ENCODE data around the gene TCHP.

TCHP gene

DNA sequence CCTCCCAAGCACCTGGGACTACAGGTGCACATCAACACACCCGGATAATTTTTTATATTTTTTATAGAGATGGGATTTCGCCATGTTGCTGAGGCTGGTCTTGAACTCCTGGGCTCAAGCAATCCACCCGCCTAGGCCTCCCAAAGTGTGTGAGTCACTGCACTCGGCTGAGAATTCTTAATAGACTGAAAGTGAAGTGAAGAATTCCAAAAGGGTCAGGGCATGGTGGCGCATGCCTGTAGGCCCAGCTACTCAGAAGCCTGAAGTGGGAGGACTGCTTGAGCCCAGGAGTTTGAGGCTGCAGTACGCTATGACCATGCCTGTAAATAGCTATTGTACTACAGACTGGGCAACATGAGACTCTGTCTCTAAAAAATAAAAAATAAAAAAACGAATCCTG lies 43.7 kb downstream of the TCHP start:
- Histone ChIP-seq H3K27me3 (no peaks in the 10 kb centered on the region), H3K9me3 (no peaks in the 10 kb centered on the region), H3K4me3 (no peak overlapping the region), H3K4me2 (no peak overlapping the region), H3K36me3 (peaks cover 51% of the 10 kb centered on the region), H3K4me1 (peaks cover 49% of the 10 kb centered on the region), H3K27ac (no peak overlapping the region), H4K20me1 (no peaks in the 10 kb centered on the region), H3K9ac (no peak overlapping the region)
- no peak for TF ChIP-seq Cebpa-rat (IDR thresholded peaks at IDR 0.05)

DNA sequence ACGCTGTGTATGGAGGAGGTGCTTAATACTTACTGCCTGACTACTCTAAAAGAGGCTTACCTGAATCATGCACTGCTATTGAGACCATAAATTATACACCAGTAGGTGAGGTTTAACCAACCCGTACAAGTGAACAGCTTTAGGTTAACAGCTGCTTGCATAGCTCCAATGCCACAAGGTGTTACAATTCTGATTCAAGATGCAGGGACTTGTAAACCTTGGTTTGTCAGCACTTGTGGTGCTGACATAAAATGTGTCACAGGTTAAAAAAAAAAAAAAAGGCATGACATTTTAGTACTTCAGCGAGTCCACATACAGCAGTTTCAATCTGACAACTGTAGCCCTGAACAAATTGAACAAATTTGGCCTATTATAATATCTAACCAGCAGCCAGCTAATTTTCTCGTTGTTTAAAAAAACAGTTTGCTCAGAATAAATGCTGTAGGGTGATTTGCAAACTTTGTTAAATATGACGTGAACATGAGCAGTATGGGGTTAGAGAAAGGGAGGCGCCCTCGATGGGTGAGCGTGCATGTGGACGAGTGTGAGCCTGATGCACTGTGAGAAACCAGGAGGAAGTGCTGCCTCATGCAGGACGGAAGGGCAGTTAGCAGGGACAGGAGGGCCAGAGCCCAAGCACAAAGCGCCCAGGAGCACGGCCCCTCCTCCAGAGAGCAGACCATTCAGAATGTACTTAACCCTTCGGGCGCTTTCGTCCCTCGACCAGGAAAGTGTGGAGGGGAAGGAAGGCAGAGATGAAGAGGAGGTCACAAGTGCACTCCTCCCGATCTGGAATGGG lies 44.7 kb downstream of the TCHP start:
- H3K9ac ChIP-seq, result no peak overlapping the region
- H3K4me3 ChIP-seq, result no peak overlapping the region
- no peaks in the 10 kb centered on the region for H3K27me3 ChIP-seq
- H3K4me1 ChIP-seq, result peaks cover 48% of the 10 kb centered on the region
- H3K27ac ChIP-seq, result no peak overlapping the region
- H3K36me3 ChIP-seq, result peaks cover 52% of the 10 kb centered on the region
- H3K4me2 ChIP-seq, result no peak overlapping the region
- no peaks in the 10 kb centered on the region for H4K20me1 ChIP-seq
- no peak for TF ChIP-seq Cebpa-rat (IDR thresholded peaks at IDR 0.05)
- no peaks in the 10 kb centered on the region for H3K9me3 ChIP-seq

DNA sequence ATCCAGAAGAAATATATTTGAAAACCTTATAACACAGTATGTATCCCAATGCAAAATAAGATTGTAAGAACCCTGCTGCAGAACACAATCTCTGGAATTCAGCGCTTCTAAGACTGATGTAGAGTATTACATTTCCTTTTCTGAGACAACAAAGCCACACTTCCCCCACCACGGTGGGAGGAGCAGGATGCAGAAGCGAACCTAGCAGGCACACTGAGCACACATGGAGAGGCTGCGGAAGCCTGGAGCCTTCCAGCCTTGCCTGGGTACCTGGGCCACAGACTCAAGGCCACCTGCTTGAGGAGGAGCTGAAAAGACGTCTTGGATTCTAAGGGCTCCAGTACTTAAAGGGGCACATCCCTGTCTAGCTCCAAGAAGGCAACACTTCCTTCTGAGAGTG lies 46.4 kb downstream of the TCHP start:
- peak overlapping the region; percentile 54 for H3K4me2 ChIP-seq
- no peaks in the 10 kb centered on the region for H3K9me3 ChIP-seq
- H3K9ac ChIP-seq, result no peak overlapping the region
- H3K36me3 ChIP-seq, result peaks cover 70% of the 10 kb centered on the region
- TF ChIP-seq Cebpa-rat (IDR thresholded peaks at IDR 0.05), result no peak
- peak overlapping the region; percentile 46; the same call in 1 of the 2 replicates for H3K27ac ChIP-seq
- peaks cover 36% of the 10 kb centered on the region for H3K4me1 ChIP-seq
- H3K27me3 ChIP-seq, result no peaks in the 10 kb centered on the region
- no peak overlapping the region for H3K4me3 ChIP-seq
- peaks cover 5% of the 10 kb centered on the region; the same call in 1 of the 2 replicates for H4K20me1 ChIP-seq

DNA sequence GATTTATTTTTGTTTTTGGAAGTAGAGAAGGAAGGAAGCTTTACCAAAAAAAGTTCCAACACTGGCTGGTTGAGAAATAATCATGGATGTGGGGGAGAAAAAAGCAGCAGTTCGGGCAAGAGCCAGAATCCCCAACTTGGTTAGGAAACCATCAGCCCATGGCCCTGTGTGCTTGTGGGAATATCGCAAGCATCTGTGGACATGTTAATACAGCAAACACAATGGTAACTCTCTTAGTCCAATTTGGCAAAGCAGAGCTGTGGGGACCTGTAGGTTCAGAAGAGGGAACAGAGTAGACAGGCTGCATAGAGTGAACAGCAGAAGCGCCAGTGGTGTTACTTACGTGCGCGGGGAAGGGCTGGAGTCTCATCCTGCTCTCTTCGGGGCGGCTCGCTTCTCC lies 46.8 kb downstream of the TCHP start:
- TF ChIP-seq Cebpa-rat (IDR thresholded peaks at IDR 0.05), result no peak
- H3K9ac ChIP-seq, result no peak overlapping the region
- no peak overlapping the region for H3K4me3 ChIP-seq
- peaks cover 32% of the 10 kb centered on the region for H3K4me1 ChIP-seq
- no peaks in the 10 kb centered on the region for H3K9me3 ChIP-seq
- H4K20me1 ChIP-seq, result peaks cover 8% of the 10 kb centered on the region
- H3K27ac ChIP-seq, result peak overlapping the region; percentile 46; the same call in 1 of the 2 replicates
- peaks cover 74% of the 10 kb centered on the region for H3K36me3 ChIP-seq
- H3K4me2 ChIP-seq, result peak overlapping the region; percentile 54
- H3K27me3 ChIP-seq, result no peaks in the 10 kb centered on the region

DNA sequence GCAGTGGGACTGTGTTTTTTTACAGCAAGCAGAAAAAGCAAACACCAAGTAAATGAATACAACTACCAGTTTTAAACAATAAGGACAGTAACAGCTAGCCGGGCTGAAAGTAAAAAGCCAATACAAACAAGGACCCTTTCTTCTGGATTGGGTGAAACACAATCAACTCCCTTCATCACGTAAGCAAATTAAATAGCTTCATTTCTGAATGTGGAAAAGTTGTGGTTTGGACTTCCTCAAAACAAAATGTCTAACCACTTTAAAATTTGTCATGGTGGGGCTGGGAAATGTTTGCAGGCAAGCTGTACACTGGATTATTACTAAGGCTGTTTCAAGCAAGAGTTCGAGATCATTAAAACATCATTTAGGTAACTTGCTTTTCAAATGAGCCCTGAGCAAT lies 47.4 kb downstream of the TCHP start:
- H3K27me3 ChIP-seq, result no peaks in the 10 kb centered on the region
- peak overlapping the region; percentile 54 for H3K4me2 ChIP-seq
- H3K9ac ChIP-seq, result no peak overlapping the region
- peaks cover 14% of the 10 kb centered on the region for H4K20me1 ChIP-seq
- no peak for TF ChIP-seq Cebpa-rat (IDR thresholded peaks at IDR 0.05)
- H3K4me1 ChIP-seq, result peaks cover 26% of the 10 kb centered on the region
- H3K9me3 ChIP-seq, result no peaks in the 10 kb centered on the region
- H3K4me3 ChIP-seq, result no peak overlapping the region
- no peak overlapping the region for H3K27ac ChIP-seq
- peaks cover 80% of the 10 kb centered on the region for H3K36me3 ChIP-seq

DNA sequence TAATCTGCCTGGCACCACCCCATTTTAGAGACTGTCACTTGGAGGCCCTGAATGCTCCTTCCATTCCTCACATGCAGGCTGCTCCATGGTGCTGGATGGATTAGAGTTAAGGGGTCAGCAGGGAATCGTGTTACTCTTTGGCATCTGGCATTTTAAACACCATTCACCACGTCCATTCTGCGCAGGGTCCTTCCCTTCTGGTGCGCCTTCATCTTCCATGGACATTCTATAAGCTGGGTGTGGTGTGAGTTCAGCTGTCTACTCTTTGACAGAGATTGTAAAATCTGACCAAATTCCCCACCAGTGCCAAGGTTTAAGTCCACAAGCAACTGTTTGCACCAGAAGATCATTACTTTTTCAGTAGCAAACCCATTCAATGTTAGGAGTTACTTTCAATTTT lies 48.3 kb downstream of the TCHP start:
- Histone ChIP-seq H3K4me3 (no peak overlapping the region), H3K4me2 (peak overlapping the region; percentile 54), H3K27me3 (no peaks in the 10 kb centered on the region), H3K36me3 (peaks cover 88% of the 10 kb centered on the region), H3K9me3 (no peaks in the 10 kb centered on the region), H3K9ac (no peak overlapping the region), H4K20me1 (peaks cover 16% of the 10 kb centered on the region), H3K27ac (no peak overlapping the region), H3K4me1 (peaks cover 23% of the 10 kb centered on the region)
- TF ChIP-seq Cebpa-rat (IDR thresholded peaks at IDR 0.05), result no peak

DNA sequence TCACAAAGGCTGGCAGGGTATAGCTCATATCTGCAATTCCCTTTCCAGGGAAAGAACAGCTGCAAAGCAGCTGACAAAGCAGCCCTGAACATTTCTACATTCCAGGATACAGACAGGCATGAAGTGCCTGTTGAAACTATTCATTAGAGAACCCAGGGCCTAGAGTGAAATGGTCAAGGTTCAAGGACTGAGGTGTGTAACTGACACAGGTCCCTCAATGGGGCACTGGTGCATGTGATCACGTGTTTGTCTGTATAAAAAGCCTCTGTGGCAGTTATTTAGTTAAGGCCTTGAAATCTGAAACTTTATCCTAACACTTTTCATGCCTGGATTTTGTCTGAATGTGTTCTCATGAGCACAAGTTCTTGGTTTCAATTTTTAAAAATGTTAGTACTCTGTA lies 49.0 kb downstream of the TCHP start:
- no peaks in the 10 kb centered on the region for H3K27me3 ChIP-seq
- no peak overlapping the region for H3K4me2 ChIP-seq
- no peak overlapping the region for H3K9ac ChIP-seq
- TF ChIP-seq Cebpa-rat (IDR thresholded peaks at IDR 0.05), result no peak
- H3K4me1 ChIP-seq, result peaks cover 23% of the 10 kb centered on the region
- no peak overlapping the region for H3K4me3 ChIP-seq
- peaks cover 16% of the 10 kb centered on the region for H4K20me1 ChIP-seq
- H3K27ac ChIP-seq, result no peak overlapping the region
- no peaks in the 10 kb centered on the region for H3K9me3 ChIP-seq
- H3K36me3 ChIP-seq, result peaks cover 90% of the 10 kb centered on the region

DNA sequence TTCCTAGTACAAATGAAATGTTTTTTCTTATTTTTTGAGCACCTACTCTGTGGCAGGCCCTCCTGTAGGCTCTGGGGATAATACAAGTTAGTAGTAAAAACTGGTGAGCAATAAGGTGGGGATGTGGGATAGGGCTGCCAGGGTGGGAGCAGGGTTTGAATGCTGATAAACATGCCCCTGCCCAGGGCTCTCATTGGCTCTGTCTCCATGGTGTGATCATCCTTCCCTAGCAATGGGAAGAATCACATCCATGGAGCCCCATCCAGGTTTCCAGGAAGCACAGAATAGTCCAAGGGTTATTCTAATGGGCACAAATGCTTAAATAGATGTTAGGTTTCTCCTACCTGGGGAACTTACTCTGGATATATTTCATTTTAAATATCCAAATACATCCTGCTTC lies 50.6 kb downstream of the TCHP start:
- Histone ChIP-seq H4K20me1 (peaks cover 16% of the 10 kb centered on the region), H3K4me3 (no peak overlapping the region), H3K9me3 (no peaks in the 10 kb centered on the region), H3K4me2 (no peak overlapping the region), H3K36me3 (peaks cover 92% of the 10 kb centered on the region), H3K4me1 (peaks cover 23% of the 10 kb centered on the region), H3K27me3 (no peaks in the 10 kb centered on the region), H3K27ac (no peak overlapping the region), H3K9ac (no peak overlapping the region)
- no peak for TF ChIP-seq Cebpa-rat (IDR thresholded peaks at IDR 0.05)

DNA sequence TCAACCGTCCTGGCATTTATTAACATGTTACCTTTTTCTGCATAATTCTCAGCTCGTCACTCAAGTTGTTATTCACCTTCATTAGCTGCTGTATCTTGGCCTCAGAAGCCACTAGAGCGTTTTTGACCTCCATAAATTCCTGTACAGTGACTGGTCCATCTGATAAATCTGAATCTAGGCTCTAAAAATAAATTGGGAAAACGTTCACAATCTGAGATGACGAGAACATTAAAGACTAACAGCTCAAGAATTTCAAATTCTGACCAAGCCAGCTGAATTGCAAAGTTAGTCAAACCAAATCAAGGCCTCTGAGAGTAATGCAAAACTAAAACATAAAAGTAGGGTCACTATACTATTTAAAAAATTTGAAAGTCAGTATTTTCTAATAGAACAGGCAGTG lies 51.1 kb downstream of the TCHP start:
- Histone ChIP-seq H3K9ac (no peak overlapping the region), H4K20me1 (peaks cover 16% of the 10 kb centered on the region), H3K4me1 (peaks cover 23% of the 10 kb centered on the region), H3K4me3 (no peak overlapping the region), H3K4me2 (no peak overlapping the region), H3K27ac (no peak overlapping the region), H3K27me3 (no peaks in the 10 kb centered on the region), H3K36me3 (peaks cover 93% of the 10 kb centered on the region), H3K9me3 (no peaks in the 10 kb centered on the region)
- TF ChIP-seq Cebpa-rat (IDR thresholded peaks at IDR 0.05), result no peak

DNA sequence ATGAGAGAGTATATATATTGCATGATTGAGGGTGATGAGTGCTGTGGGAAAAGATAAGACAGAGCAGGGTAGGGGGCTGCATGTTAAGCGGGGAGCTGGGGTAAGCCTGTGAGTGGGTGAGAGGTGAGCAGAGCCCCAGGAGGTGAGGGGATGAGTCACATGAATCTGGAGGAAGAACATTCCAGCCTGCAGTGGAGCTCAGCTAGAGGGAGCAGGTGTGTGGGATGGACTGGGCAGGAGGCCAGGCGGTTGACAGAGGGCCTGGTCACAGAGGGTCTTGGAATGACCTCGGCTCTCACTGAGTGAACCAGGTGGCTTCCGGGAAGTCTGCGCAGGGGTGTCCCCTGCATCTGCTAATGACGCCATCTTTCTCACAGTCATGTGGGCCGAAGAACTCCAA lies 51.7 kb downstream of the TCHP start:
- Histone ChIP-seq H3K4me3 (no peak overlapping the region), H3K9ac (no peak overlapping the region), H3K4me1 (peaks cover 17% of the 10 kb centered on the region), H4K20me1 (peaks cover 16% of the 10 kb centered on the region), H3K36me3 (peaks cover 96% of the 10 kb centered on the region), H3K27ac (no peak overlapping the region), H3K4me2 (no peak overlapping the region), H3K9me3 (no peaks in the 10 kb centered on the region), H3K27me3 (no peaks in the 10 kb centered on the region)
- TF ChIP-seq Cebpa-rat (IDR thresholded peaks at IDR 0.05), result no peak

Data from BLaER1 (cell line).